Activated CD4-positive, alpha-beta memory T cell treated with anti-CD3 and anti-CD28 coated beads, Interleukin-2, amount 10 ng/mL, durations not matched to agents 7 days and 5 days (primary cell): ENCODE measurements around the gene EIF3M. TPM values are rescaled to one million over a fixed set of nuclear protein-coding genes. Genes with fewer than 3 reads are reported as not detected.

Source experiments
- CTCF ChIA-PET: fragments of 350-600 bp; sonication (Branson Sonifier 250); formaldehyde crosslinking; loops from one replicate; lab custom pipeline; 2021; ENCODE audit warnings: antibody characterized with exemption, inconsistent platforms; lab: Charles Lee
- POLR2A ChIA-PET: fragments of 350-600 bp; sonication (Branson Sonifier 250); formaldehyde crosslinking; loops from one replicate; lab custom pipeline; 2021; ENCODE audit warnings: antibody characterized with exemption; lab: Charles Lee
- DNase-seq: peaks from one replicate; pipeline ENCODE4 v3.0.0-alpha.2; 2020
- H3K27ac Mint-ChIP-seq: one replicate; pipeline ENCODE4 v1.8.0; 2021; ENCODE audit warnings: mild to moderate bottlenecking, mixed read lengths
- H3K27me3 Mint-ChIP-seq: one replicate; pipeline ENCODE4 v1.8.0; 2021; ENCODE audit warnings: mixed read lengths
- H3K36me3 Mint-ChIP-seq: one replicate; pipeline ENCODE4 v1.8.0; 2021; ENCODE audit warnings: low read depth, mixed read lengths
- H3K4me1 Mint-ChIP-seq: one replicate; pipeline ENCODE4 v1.8.0; 2021; ENCODE audit warnings: mixed read lengths
- H3K4me3 Mint-ChIP-seq: one replicate; pipeline ENCODE4 v1.8.0; 2021; ENCODE audit warnings: mild to moderate bottlenecking, mixed read lengths
- H3K9me3 Mint-ChIP-seq: one replicate; pipeline ENCODE4 v1.8.0; 2021; ENCODE audit warnings: mixed read lengths
- total RNA-seq, 2 experiments: library from RNA; stranded (reverse); gene quantifications; one replicate each; pipeline ENCODE4 v1.2.3, GENCODE V29; 2021

EIF3M gene
- total RNA-seq: 100 to 1,000 TPM; 246 to 249 TPM

DNA sequence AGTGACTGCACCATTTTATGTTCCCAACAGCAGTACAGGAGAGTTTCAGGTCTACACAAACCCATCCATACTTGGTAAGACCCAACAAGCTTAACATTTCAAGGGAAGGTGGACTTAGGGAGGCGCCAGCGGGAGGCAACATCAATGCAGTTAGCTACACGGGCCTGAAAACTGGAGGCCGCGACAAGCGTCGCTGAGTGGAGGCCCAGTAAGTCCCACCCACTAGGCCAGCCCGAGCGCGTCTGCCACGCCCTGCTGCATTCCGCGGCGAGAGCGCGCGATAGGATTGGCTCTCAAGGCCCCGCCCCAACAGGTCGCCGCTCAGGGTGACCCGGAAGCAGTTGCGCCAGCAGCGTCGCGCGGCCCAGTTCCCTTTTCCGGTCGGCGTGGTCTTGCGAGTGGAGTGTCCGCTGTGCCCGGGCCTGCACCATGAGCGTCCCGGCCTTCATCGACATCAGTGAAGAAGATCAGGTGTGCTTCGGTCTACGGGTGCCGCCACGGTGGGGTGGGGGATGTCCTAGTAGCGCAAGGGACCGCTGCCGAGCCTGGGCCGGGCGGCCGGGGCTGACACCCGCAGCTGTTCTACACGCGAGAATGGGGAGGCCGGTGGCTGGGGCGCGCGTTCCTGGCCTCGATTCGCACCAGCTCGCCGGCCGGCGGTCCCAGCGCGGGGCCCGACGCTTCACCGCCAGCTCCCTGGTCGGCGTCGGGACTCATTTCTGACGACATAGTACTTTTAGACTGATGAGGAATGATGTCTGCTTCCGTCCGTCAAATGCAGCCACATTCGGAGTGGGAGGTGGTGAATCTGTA, at the start of gene EIF3M:
TSS of gene EIF3M (plus strand) at position 373 of the 813 bp plus-strand sequence. CDS start at position 430, 57 bp downstream.
- H3K9me3 Mint-ChIP-seq: no peaks in the 10 kb centered on the region
- peak within 1 kb of the TSS; percentile 90 for H3K4me3 Mint-ChIP-seq
- peaks cover 45% of the 10 kb centered on the region for H3K4me1 Mint-ChIP-seq
- peak; percentile 96 for DNase-seq
- H3K27me3 Mint-ChIP-seq: no peaks in the 10 kb centered on the region
- CTCF ChIA-PET: interaction anchor here (0.7 to 1.6 kb wide), 3 partner anchors 10 to 162 kb away, joined by 3 to 6 read pairs (median 5); no protein-coding TSS in a partner anchor
- H3K36me3 Mint-ChIP-seq: peaks cover 23% of the 10 kb centered on the region
- H3K27ac Mint-ChIP-seq: peak within 1 kb of the TSS; percentile 97
- POLR2A ChIA-PET: interaction anchor here (0.7 to 2.5 kb wide), 11 partner anchors 9 to 1191 kb away, joined by 3 to 16 read pairs (median 3); partner anchors contain the start of genes CSTF3, FBXO3, QSER1 and RCN1

DNA sequence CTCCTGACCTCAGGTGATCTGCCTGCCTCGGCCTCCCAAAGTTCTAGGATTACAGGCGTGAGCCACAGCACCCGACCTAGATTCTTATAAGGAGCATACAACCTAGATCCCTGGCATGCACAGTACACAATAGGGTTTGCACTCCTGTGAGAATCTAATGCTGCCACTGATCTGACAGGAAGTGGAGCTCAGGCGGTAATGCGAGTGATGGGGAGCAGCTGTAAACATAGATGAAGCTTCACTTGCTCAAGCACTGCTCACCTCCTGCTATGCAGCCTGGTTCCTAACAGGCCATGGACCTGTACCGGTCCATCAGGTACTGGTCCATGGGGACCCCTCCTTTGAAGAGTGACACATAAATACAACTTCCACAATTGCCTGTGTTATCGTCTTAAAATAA, 44.8 kb upstream of the EIF3M start:
- CTCF ChIA-PET: no interaction called here
- POLR2A ChIA-PET: no interaction called here
- Mint-ChIP-seq H3K9me3 (no peaks in the 10 kb centered on the region), H3K27ac (no peak overlapping the region), H3K36me3 (no peaks in the 10 kb centered on the region), H3K27me3 (peaks cover 4% of the 10 kb centered on the region), H3K4me1 (no peaks in the 10 kb centered on the region), H3K4me3 (no peak overlapping the region)
- no peak for DNase-seq

DNA sequence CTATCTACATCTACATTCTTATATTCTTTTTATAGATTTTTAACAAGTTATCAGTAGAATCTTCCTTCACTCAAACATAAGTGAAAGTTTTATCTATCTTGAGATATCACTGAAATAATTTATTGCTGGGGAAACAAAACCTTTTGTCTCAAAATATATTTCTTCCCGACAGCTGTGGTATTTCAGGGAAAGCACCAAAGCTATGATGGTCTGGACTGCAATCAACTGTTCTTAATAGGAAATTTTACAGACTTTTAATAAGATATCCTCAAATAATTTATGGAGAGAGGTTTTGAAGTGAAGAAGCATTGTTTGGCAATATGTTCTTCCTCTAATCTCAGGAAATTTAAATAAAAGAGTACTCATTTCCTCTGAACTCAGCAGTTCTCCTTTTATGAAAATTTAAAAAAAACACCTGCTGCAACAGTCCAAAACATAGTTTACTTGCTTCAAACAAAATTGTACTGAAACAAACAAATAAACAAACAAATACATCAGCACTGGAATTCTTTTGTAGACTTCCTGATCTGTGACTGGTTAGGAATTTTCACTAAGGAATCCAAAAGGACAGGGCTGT, 33.9 kb upstream of the EIF3M start:
- H3K4me3 Mint-ChIP-seq: no peak overlapping the region
- CTCF ChIA-PET: no interaction called here
- POLR2A ChIA-PET: no interaction called here
- H3K27me3 Mint-ChIP-seq: peaks cover 13% of the 10 kb centered on the region
- H3K4me1 Mint-ChIP-seq: no peaks in the 10 kb centered on the region
- no peaks in the 10 kb centered on the region for H3K9me3 Mint-ChIP-seq
- no peak for DNase-seq
- H3K36me3 Mint-ChIP-seq: no peaks in the 10 kb centered on the region
- no peak overlapping the region for H3K27ac Mint-ChIP-seq

DNA sequence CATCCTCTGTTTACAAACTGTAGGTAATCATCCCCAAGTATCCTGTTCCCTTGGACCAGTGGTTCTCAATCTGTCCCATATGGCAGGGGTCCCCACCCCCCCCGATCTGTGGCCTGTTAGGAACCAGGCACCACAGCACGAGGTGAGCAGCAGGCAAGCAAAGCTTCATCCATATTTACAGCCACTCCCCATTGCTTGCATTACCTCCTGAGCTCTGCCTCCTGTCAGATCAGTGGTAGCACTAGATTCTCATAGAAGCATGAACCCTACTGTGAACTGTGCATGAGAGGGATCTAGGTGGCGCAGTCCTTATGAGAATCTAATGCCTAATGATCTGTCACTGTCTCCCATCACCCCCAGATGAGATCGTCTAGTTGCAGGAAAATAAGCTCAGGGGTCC, 33.4 kb upstream of the EIF3M start:
- CTCF ChIA-PET: no interaction called here
- POLR2A ChIA-PET: no interaction called here
- no peak for DNase-seq

DNA sequence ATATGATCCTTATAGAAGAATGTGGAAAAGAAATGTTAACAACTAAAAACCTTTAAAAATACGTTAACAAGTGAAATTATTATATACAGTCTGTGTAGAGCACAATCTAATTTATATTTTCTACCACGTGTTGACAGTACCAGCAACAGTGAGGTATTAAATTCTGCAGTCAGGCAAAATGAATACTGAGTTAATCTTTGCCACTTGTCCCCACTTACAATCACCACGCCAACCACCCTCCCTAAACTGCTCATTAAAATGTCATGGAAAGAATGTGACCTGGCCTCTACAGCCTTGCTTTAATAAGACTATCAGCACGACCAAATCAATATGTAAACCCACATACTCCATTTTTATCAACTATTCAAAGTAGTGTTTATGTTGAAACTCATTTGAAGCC, 28.5 kb upstream of the EIF3M start:
- Mint-ChIP-seq H3K4me3 (no peak overlapping the region), H3K4me1 (no peaks in the 10 kb centered on the region), H3K27ac (no peak overlapping the region)

More for the DNA sequence above, 33.4 kb upstream of the EIF3M start:
- H3K4me3 Mint-ChIP-seq: no peak overlapping the region
- peaks cover 13% of the 10 kb centered on the region for H3K27me3 Mint-ChIP-seq
- H3K36me3 Mint-ChIP-seq: no peaks in the 10 kb centered on the region
- H3K4me1 Mint-ChIP-seq: no peaks in the 10 kb centered on the region
- H3K9me3 Mint-ChIP-seq: no peaks in the 10 kb centered on the region
- H3K27ac Mint-ChIP-seq: no peak overlapping the region

DNA sequence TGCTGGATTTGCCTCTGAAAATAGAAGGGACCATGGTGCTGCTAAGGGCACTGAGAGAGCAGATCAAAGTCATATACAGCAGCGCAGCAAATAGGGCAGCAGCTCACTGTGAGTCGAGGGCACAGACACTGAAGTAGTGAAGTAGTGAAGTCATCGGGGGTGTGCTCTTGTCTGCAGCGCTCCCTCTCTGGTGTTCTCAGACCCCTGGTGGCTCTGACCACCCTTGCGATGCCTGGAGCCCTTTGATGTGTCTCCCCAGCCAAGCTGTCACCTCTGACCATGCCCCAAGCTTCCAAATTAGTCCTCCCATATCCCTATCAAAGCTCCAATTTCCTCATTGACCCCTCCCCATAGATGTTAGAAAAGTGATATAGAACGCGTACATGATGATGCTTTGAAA, 27.7 kb upstream of the EIF3M start:
- DNase-seq: no peak
- ChIA-PET CTCF (no interaction called here), POLR2A (no interaction called here)
- H3K9me3 Mint-ChIP-seq: no peaks in the 10 kb centered on the region
- no peak overlapping the region for H3K4me3 Mint-ChIP-seq
- no peaks in the 10 kb centered on the region for H3K4me1 Mint-ChIP-seq
- no peaks in the 10 kb centered on the region for H3K36me3 Mint-ChIP-seq
- H3K27ac Mint-ChIP-seq: no peak overlapping the region
- no peaks in the 10 kb centered on the region for H3K27me3 Mint-ChIP-seq

More for the DNA sequence above, 28.5 kb upstream of the EIF3M start:
- no peaks in the 10 kb centered on the region for H3K36me3 Mint-ChIP-seq
- H3K9me3 Mint-ChIP-seq: no peaks in the 10 kb centered on the region
- ChIA-PET CTCF (no interaction called here), POLR2A (no interaction called here)
- DNase-seq: no peak
- peaks cover 3% of the 10 kb centered on the region for H3K27me3 Mint-ChIP-seq

DNA sequence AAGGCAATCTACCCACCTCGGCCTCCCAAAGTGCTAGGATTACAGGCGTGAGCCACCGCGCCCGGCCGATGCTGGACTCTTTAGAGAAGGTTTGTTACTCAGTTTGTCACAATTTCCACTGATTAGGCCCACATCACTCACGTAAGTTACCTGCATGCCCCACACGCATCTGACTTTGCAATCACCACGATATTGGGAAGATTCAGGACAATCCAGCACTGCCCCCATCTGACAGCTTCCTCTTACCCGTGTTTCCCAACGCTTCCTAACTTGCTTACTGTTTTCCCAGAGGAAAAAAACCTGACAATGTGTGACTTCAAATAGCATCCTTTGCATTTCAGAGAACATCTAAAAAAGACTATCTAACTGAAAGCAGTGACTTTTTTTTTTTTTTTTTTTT, 21.8 kb upstream of the EIF3M start:
- no peak for DNase-seq
- CTCF ChIA-PET: no interaction called here
- POLR2A ChIA-PET: no interaction called here
- H3K36me3 Mint-ChIP-seq: no peaks in the 10 kb centered on the region
- H3K9me3 Mint-ChIP-seq: no peaks in the 10 kb centered on the region
- no peaks in the 10 kb centered on the region for H3K27me3 Mint-ChIP-seq
- H3K27ac Mint-ChIP-seq: no peak overlapping the region
- H3K4me1 Mint-ChIP-seq: peaks cover 6% of the 10 kb centered on the region
- H3K4me3 Mint-ChIP-seq: no peak overlapping the region

DNA sequence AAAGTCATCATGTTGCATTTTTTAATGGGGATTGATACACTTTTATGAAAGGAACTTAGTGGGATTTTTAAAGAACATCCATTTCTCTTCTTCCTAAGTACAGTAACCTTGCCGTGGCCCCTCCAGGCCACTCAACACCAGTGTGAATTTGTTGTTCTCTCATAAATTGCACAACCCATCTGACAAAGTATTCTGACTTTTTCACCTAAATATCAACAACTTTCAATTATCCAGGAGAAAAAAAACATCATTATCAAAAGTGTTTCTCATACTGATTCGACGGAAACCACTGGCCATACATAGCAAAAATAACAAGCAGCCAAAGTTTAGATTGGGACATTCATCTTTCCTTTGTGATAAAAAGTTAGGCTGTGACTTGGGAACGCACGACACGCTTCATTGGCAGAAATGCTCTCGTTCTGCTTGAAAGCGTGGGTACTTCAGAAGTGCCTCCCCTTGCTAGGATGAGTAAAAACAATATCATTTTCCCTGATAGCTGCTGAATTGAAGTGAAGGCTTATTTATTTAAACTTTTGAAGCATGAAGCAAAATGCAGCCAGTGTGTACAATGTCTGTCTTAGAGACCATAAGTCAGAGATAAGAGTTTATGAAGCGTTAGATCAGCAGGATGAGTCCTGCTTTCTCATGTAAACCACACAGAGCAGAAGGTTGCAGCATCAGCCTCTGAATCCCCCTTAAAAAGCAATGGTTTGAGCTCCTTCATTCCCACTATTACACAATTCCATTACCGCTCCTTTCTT, 20.6 kb upstream of the EIF3M start:
- peaks cover 11% of the 10 kb centered on the region for H3K4me1 Mint-ChIP-seq
- no peaks in the 10 kb centered on the region for H3K9me3 Mint-ChIP-seq
- ChIA-PET POLR2A (no interaction called here), CTCF (no interaction called here)
- H3K27me3 Mint-ChIP-seq: no peaks in the 10 kb centered on the region
- H3K4me3 Mint-ChIP-seq: no peak overlapping the region
- H3K36me3 Mint-ChIP-seq: no peaks in the 10 kb centered on the region
- no peak overlapping the region for H3K27ac Mint-ChIP-seq
- DNase-seq: no peak

DNA sequence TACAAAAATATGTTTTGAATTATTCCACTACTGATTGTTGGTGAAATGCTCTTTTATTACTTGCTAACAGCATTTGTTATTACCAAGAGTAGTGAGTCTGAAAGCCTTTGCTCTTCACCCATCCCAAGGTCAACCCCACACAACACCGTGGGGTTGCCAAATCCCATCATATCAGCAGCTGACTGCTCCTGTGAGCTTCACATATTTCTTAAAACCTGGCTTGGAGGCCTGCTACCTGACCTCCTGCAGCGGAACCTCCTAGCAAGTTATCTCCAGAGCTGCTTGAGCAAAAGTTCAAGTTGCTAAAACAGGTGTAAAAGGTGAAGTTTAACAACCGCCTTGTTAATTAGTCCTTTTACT, 20.1 kb upstream of the EIF3M start:
- H3K4me3 Mint-ChIP-seq: no peak overlapping the region
- H3K9me3 Mint-ChIP-seq: no peaks in the 10 kb centered on the region
- H3K36me3 Mint-ChIP-seq: no peaks in the 10 kb centered on the region
- DNase-seq: no peak
- POLR2A ChIA-PET: no interaction called here
- CTCF ChIA-PET: interaction anchor here (0.6 kb wide), 1 partner anchor 16 kb away, joined by 3 read pairs; no protein-coding TSS in a partner anchor
- H3K27ac Mint-ChIP-seq: no peak overlapping the region
- H3K4me1 Mint-ChIP-seq: peaks cover 11% of the 10 kb centered on the region
- H3K27me3 Mint-ChIP-seq: no peaks in the 10 kb centered on the region

DNA sequence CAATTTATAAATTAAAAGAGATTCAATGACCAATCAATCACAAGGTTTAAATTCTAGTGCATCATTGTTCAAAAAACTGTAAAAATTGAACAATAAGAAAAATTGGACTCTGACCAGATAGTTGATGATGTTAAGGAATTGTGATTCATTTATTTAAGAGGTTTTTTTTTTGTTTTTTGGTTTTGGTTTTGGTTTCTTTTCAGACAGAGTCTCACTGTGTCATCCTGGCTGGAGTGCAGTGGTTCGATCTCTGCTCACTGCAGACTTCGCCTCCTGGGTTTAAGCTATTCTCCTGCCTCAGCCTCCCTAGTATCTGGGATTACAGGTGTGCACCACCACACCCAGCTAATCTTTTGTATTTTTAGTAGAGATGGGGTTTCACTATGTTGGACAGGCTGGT, 17.1 kb upstream of the EIF3M start:
- Mint-ChIP-seq H3K27me3 (peaks cover 7% of the 10 kb centered on the region), H3K27ac (no peak overlapping the region), H3K4me1 (peaks cover 11% of the 10 kb centered on the region), H3K9me3 (no peaks in the 10 kb centered on the region), H3K4me3 (no peak overlapping the region), H3K36me3 (no peaks in the 10 kb centered on the region)
- ChIA-PET POLR2A (no interaction called here), CTCF (interaction anchor here (1.4 kb wide), 1 partner anchor 17 kb away, joined by 5 read pairs; the partner anchor contains the start of gene EIF3M)
- no peak for DNase-seq

DNA sequence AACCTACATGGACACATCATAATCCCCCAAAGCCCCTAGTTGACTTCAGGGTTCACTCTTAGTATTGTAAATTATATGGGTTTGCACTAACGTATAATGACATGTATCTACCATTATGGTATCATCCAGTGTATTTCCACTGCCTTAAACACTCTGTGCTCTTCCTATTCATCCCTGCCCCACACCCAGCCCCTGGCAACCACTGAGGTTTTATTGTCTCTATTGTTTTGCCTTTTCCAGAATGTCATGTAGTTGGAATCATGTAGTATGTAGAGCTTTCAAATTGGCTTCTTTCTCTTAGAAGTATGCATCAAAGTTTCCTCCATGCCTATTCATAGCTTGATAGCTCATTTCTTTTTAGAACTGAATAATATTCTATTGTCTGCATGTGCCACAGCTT, 16.5 kb upstream of the EIF3M start:
- CTCF ChIA-PET: interaction anchor here (1.4 kb wide), 1 partner anchor 16 kb away, joined by 5 read pairs; the partner anchor contains the start of gene EIF3M
- POLR2A ChIA-PET: interaction anchor here (0.8 to 1.1 kb wide), 2 partner anchors 16 to 18 kb away, joined by 3 read pairs; partner anchors contain the start of gene EIF3M
- DNase-seq: no peak
- Mint-ChIP-seq H3K4me3 (no peak overlapping the region), H3K4me1 (peaks cover 11% of the 10 kb centered on the region), H3K27ac (no peak overlapping the region), H3K27me3 (peaks cover 8% of the 10 kb centered on the region), H3K9me3 (no peaks in the 10 kb centered on the region), H3K36me3 (no peaks in the 10 kb centered on the region)

DNA sequence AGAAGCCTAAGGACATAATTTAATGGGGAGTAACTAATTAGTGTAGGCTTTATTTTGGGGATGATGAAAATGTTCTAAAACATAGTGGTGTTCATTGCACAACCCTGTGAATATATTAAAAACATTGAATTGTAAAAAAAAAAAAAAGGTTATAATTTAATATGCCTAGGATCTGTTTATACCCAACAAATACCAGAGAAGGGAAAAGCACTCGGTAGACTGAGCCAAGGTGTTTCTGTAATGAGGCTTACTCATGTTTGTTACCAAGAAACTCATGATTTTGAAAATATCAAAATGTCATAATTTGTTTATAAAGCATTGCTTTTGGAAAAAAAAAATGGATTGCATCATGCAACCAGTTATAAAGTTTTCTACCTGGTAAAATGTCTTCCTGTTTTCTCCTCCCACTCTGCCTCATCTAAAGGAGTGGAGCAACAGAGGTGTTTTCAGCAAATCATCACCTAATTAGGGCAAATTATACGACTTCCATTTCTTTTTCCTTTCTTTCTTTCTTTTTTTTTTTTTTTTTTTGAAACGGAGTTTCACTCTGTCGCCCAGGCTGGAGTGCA, 14.2 kb upstream of the EIF3M start:
- H3K36me3 Mint-ChIP-seq: no peaks in the 10 kb centered on the region
- POLR2A ChIA-PET: no interaction called here
- CTCF ChIA-PET: interaction anchor here (0.6 kb wide), 1 partner anchor 20 kb away, joined by 3 read pairs; no protein-coding TSS in a partner anchor
- H3K27ac Mint-ChIP-seq: no peak overlapping the region
- no peak for DNase-seq
- H3K27me3 Mint-ChIP-seq: peaks cover 8% of the 10 kb centered on the region
- H3K4me1 Mint-ChIP-seq: peaks cover 11% of the 10 kb centered on the region
- H3K4me3 Mint-ChIP-seq: no peak overlapping the region
- no peaks in the 10 kb centered on the region for H3K9me3 Mint-ChIP-seq
